GM19035 (cell line): Measurements from ENCODE around the gene ATF7.
"Not testable (repeated sequence)": the region's sequence is repeated elsewhere in the genome, so short reads cannot be mapped to it uniquely, and the experiment has no call there.

Source experiments
- ATAC-seq: cut with Tn5 transposase; IDR thresholded peaks from one replicate; pipeline ENCODE4 v1.9.1; 2021; ENCODE audit not compliant: unreplicated experiment

The ATF7 gene

DNA sequence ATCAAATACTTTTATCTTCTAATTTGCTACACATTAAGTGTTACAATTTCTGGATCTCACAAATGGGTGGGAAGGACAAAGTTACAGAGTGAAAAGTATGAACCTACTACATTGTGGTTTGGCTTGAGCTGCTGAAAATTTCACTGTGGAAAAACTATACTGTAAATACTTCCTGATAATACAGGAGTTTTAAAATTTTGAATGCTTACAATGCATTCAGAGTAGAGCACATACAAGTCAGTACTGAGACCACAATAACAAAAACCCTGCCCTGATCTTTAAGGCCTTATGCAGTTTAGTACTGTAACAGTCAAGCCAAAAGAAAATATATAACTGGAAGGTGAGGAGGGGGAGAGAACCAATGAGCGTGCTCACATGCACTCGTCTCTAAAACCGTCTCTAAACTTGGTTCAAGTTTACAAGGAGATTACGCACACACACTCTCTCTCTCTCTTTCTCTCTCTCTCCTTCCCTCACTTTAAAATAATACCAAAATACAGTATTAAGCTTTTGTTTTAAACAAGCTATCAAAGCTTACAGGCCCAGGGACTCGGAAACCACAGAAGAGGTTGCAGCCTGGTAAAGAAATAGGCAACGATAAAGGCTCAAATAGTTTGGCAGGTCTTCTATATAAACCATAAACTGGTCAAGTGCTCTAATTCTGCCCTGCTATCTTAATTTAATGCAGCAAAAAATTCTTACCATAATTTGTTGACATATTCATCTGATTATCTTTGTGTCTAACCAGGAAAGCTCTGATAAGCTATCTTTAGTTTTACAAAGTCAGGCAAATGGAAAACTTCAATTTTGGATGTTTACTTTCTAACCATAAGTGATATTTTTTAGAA is 58.0 kb downstream of the ATF7 start:
- no peak for ATAC-seq

DNA sequence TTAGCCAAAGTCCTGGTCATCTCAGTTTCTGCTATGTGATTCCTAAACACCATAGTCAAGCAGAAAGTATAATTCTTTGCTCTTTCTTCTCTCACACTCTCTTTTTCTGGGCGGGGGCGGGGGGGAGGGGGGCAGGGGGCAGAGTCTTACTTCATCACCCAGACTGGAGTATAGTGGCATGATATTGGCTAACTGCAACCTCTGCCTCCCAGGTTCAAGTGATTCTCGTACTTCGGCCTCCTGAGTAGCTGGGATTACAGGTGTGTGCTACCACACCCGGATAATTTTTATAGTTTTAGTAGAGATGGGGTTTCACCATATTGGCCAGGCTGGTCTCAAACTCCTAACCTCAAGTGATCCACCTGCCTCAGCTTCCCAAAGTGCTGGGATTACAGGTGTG is 60.8 kb downstream of the ATF7 start:
- not testable (repeated sequence) for ATAC-seq

DNA sequence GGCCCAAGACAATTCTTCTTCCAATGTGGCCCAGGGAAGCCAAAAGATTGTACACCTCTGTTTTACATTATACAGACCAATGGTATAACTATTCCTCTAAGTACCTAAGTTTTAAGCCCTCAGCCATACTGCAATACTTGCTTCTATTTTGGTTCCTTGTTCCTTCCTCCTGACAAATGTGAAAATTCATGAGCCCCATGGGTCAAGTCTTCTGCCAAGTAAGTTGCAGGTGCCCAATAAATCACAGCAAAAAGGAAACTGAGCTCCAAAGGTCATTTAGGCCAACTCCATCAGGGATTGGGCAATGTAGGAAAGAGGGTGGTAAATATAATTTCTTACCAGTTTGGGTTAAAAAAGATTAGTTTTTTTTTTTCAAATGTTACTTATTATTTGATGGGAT is 61.2 kb downstream of the ATF7 start:
- no peak for ATAC-seq

- no peak for ATAC-seq
Measured at GRCh38 chr12:53564278-53564677, 61.9 kb downstream of the ATF7 start.

- no peak for ATAC-seq
Measured at GRCh38 chr12:53563452-53564028, 62.6 kb downstream of the ATF7 start.

- no peak for ATAC-seq
Measured at GRCh38 chr12:53561590-53561953, 64.6 kb downstream of the ATF7 start.

- no peak for ATAC-seq
Measured at GRCh38 chr12:53560912-53561589, 65.1 kb downstream of the ATF7 start.

GRCh38 chr12:53560351-53560750 is 65.8 kb downstream of the ATF7 start:
- ATAC-seq = no peak

GRCh38 chr12:53558631-53559030 is 67.6 kb downstream of the ATF7 start:
- no peak for ATAC-seq

DNA sequence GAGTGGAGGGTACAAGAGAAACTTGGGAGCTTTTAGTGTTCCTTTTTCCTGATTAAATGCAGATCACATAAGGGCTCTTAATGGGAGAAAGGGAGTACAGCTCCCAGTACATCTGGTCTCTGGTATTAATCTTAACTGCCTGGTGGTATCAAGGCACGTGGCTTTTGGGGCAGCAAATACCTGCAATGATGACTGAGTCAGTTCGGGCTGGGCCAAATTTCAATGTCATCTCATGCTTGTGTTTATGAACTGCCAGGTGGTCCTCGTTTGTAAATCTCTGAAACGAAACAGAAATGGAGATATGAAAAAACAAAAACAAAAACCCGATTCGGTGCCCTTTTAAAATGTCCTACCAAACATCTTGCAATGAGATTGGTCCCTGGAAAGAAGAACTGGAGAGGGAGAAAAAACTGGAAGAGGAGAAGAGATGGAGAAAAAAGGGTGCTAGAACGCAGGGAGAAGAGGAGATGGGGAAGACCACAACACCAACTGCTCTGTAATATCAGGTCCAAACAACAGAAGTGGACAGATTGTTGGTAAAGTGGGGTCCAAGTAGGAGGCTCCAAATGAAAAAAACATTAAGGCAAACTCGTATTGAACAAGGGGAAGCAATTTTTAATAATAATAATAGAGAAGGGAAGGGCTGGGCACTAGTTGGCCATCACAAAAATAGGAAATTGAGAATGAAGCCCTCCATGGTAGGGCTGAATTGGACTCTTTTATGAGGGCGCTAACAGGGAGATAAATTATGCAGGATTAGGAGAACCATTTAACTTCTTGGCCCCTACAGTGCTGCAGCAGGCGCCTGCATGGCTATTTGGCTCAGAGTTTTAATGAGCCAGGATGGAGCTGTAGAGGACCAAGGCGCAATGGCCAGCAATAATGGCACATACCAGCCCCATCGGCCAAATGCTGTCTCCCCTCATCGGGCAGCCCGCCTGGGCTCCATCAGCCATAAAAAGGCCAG is 73.5 kb downstream of the ATF7 start:
- no peak for ATAC-seq

- ATAC-seq = no peak
Measured at GRCh38 chr12:53551889-53552291, 74.3 kb downstream of the ATF7 start.

DNA sequence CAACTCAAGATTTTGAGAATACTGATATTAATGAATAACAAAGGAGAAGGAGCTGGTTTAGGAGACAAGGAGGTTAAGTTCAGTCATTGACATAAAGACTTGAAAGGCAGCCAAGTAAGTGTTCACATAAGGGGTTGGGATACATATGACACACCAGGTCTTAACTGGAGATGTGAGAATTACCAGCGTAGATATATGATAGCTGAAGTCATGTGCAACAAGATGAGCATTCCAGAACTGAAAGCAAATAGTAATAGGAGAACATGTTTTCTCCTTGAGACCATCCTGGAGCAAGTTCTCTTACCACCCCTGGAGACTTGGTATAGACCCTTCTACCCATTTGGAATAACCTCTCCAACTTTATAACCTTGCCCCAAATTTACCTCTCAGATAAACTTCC is 75.6 kb downstream of the ATF7 start:
- ATAC-seq = no peak

- ATAC-seq = not testable (repeated sequence)
Measured at GRCh38 chr12:53550131-53550530, 76.1 kb downstream of the ATF7 start.

DNA sequence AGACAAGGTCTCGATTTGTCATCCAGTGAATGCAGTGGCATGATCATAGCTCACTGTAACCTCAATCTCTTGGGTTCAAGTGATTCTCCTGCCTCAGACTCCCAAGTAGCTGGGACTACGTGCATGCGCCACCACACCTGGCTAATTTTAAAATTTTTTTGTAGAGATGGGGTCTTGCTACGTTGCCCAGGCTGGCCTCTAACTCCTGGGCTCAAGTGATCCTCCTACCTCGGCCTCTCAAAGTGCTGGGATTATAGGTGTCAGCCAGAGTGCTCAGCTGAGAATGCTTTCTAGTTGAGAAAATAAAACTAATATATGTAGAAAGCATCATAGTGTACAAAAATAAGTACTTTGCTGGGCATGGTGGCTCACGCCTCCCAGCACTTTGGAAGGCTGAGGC is 77.8 kb downstream of the ATF7 start:
- ATAC-seq = not testable (repeated sequence)

- ATAC-seq = peak; percentile 81
Measured at GRCh38 chr12:53543539-53543938, 82.6 kb downstream of the ATF7 start.

GRCh38 chr12:53539526-53539925 is 86.7 kb downstream of the ATF7 start:
- no peak for ATAC-seq

GRCh38 chr12:53538209-53538689 is 87.9 kb downstream of the ATF7 start:
- no peak for ATAC-seq

- no peak for ATAC-seq
Measured at GRCh38 chr12:53536962-53537361, 89.2 kb downstream of the ATF7 start.

GRCh38 chr12:53533471-53533870 is 92.7 kb downstream of the ATF7 start:
- ATAC-seq = no peak

- no peak for ATAC-seq
Measured at GRCh38 chr12:53532524-53533445, 93.4 kb downstream of the ATF7 start.
